Measurements from ENCODE around the gene CDC37.

GRCh38 chr19:10433131-10433536 is 29.8 kb upstream of the CDC37 start:
- no peak for TF ChIP-seq CTCF (IDR thresholded peaks at IDR 0.05 in 4 of 5, conservative IDR thresholded peaks at IDR 0.05 in 1 of 5)
- TF ChIP-seq POLR2A (IDR thresholded peaks at IDR 0.05): no peak
